ENCODE data around the gene POLDIP2. TPM values are rescaled to one million over a fixed set of nuclear protein-coding genes. Genes with fewer than 3 reads are reported as not detected.

The POLDIP2 gene
- total RNA-seq, 1 donor from 2014 or later, result 82.2 TPM

GRCh38 chr17:28347261-28347891, 10.0 kb downstream of the POLDIP2 start:
- TF ChIP-seq, protein P1, sequence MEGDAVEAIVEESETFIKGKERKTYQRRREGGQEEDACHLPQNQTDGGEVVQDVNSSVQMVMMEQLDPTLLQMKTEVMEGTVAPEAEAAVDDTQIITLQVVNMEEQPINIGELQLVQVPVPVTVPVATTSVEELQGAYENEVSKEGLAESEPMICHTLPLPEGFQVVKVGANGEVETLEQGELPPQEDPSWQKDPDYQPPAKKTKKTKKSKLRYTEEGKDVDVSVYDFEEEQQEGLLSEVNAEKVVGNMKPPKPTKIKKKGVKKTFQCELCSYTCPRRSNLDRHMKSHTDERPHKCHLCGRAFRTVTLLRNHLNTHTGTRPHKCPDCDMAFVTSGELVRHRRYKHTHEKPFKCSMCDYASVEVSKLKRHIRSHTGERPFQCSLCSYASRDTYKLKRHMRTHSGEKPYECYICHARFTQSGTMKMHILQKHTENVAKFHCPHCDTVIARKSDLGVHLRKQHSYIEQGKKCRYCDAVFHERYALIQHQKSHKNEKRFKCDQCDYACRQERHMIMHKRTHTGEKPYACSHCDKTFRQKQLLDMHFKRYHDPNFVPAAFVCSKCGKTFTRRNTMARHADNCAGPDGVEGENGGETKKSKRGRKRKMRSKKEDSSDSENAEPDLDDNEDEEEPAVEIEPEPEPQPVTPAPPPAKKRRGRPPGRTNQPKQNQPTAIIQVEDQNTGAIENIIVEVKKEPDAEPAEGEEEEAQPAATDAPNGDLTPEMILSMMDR (IDR thresholded peaks at IDR 0.05), result no peak
- Histone ChIP-seq H3K9me3 (no peaks in the 10 kb centered on the region), H3K36me3 (peaks cover 50 to 81% of the 10 kb centered on the region in 2 donors), H3K4me1 (peaks cover 16 to 43% of the 10 kb centered on the region in 2 donors), H3K27ac (peak overlapping the region; percentile 73 to 79), H3K4me3 (no peak overlapping the region), H3K27me3 (no peaks in the 10 kb centered on the region)
- intact Hi-C loops (cut with DNase I), result no loop called here
- no peak for DNase-seq (ENCODE audit: low spot score in 2 of 2)

DNA sequence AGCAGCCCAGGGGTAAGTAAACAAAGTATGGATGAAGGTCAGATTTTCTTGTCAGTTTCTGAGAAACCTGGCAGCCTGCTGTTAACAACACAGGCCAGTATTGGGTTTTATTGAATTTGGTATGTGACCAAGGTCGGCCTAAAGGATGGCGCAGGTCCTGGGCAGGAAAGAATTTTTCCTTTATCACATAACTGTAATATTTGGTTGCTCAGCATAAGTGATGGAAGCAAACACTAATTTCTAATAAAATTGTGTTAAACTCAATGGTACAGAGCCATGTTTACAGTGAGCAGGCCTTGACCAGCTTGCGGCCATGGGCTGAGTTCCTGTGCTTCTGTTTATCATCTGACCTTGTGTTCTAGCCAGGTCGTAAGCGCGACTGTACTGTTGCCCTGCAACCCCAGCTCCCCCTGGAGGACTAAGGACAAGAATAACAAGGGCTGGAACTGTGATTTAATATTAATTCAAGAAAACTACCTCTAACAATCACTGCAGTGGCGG, 10.5 kb downstream of the POLDIP2 start:
- TF ChIP-seq, protein P1 (IDR thresholded peaks at IDR 0.05), result peak in 1 of 3 experiments; percentile 33
- Histone ChIP-seq H3K4me3 (no peak overlapping the region), H3K27ac (peak overlapping the region; percentile 73 to 79), H3K27me3 (no peaks in the 10 kb centered on the region), H3K36me3 (peaks cover 51 to 81% of the 10 kb centered on the region in 2 donors), H3K4me1 (peaks cover 16 to 43% of the 10 kb centered on the region in 2 donors), H3K9me3 (no peaks in the 10 kb centered on the region)
- DNase-seq (ENCODE audit: low spot score in 2 of 2), result no peak
- intact Hi-C loops (cut with DNase I), result no loop called here

DNA sequence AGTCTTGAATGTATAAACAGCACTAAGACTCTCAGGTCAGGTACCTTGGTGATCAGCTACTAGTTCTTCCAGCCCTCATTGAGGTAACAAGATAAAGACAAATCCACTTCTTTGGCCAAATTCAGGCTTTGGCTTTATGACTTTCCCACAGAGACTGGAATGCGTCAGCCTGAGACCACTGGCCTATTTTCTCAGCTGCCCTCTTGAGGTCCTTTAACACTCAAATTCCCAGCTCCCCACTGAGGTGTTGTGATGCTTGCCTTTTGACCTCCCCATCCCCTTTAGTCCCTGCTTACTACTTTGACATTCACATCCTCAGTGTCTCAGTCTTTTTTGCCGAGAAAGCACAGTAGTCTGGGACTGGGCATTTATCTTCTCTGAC, 11.1 kb downstream of the POLDIP2 start:
- peak overlapping the region; percentile 73 to 79 for H3K27ac ChIP-seq

GRCh38 chr17:28345419-28346198, 11.7 kb downstream of the POLDIP2 start:
- H3K4me1 ChIP-seq, result peaks cover 16 to 43% of the 10 kb centered on the region in 2 donors

More for the DNA sequence above, 11.1 kb downstream of the POLDIP2 start:
- no peaks in the 10 kb centered on the region for H3K9me3 ChIP-seq
- H3K4me3 ChIP-seq, result no peak overlapping the region
- H3K36me3 ChIP-seq, result peaks cover 51 to 81% of the 10 kb centered on the region in 2 donors
- H3K4me1 ChIP-seq, result peaks cover 16 to 43% of the 10 kb centered on the region in 2 donors
- H3K27me3 ChIP-seq, result no peaks in the 10 kb centered on the region
- DNase-seq (ENCODE audit: low spot score in 2 of 2), result no peak
- TF ChIP-seq, protein P1 (IDR thresholded peaks at IDR 0.05), result no peak
- intact Hi-C loops (cut with DNase I), result no loop called here

DNA sequence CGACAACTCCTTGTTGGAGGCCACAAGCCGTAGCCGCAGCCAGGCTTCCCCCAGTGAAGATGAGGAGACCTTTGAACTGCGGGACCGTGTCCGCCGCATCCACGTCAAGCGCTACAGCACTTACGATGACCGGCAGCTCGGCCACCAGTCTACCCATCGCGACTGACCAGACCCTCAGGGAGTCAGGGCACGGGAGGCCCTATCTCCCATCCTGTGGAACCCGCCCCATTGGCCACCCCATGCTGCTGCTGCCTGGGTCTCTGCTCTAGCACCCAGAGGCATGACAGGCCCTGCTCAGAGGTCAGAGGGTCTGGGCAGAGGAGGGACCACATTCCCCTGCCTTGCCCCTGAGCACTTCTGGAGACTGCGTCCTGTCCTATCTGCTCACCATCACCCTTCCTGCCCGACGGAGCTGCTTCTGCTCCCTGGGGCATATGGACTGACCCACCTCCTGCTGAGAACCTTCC, 12.9 kb downstream of the POLDIP2 start:
- Histone ChIP-seq H3K9me3 (no peaks in the 10 kb centered on the region), H3K36me3 (peaks cover 54 to 81% of the 10 kb centered on the region in 2 donors), H3K4me3 (no peak overlapping the region), H3K27ac (peak overlapping the region; percentile 73 to 79), H3K4me1 (peaks cover 16 to 43% of the 10 kb centered on the region in 2 donors), H3K27me3 (no peaks in the 10 kb centered on the region)
- intact Hi-C loops (cut with DNase I), result no loop called here
- DNase-seq (ENCODE audit: low spot score in 2 of 2), result no peak
- TF ChIP-seq, protein P1 (IDR thresholded peaks at IDR 0.05), result no peak

More at GRCh38 chr17:28345419-28346198, 11.7 kb downstream of the POLDIP2 start:
- H3K27ac ChIP-seq, result peak overlapping the region; percentile 73 to 79
- DNase-seq (ENCODE audit: low spot score in 2 of 2), result no peak
- no peaks in the 10 kb centered on the region for H3K27me3 ChIP-seq
- TF ChIP-seq, protein P1 (IDR thresholded peaks at IDR 0.05), result no peak
- no peaks in the 10 kb centered on the region for H3K9me3 ChIP-seq
- intact Hi-C loops (cut with DNase I), result no loop called here
- H3K36me3 ChIP-seq, result peaks cover 52 to 81% of the 10 kb centered on the region in 2 donors
- H3K4me3 ChIP-seq, result no peak overlapping the region
